WERI-Rb-1 (cell line): ENCODE data around the gene SCN3A.

Experiments
- DNase-seq: peaks from one replicate; pipeline ENCODE4 v3.0.0-alpha.2; 2020
- H3K27ac ChIP-seq: fragments of 250-450 bp; sonication (Bioruptor Pico); 2 replicates; pipeline ENCODE4 v1.5.1; 2020; ENCODE audit warnings: mild to moderate bottlenecking, moderate library complexity
- H3K27me3 ChIP-seq: fragments of 250-450 bp; sonication (Bioruptor Pico); 2 replicates; pipeline ENCODE4 v1.5.1; 2021; ENCODE audit warnings: mild to moderate bottlenecking, low read depth, moderate library complexity; ENCODE audit not compliant: insufficient read depth, severe bottlenecking
- H3K36me3 ChIP-seq: fragments of 250-450 bp; sonication (Bioruptor Pico); 2 replicates; pipeline ENCODE4 v1.5.1; 2020; ENCODE audit warnings: mild to moderate bottlenecking, moderate library complexity
- H3K4me3 ChIP-seq: 2 replicates; pipeline ENCODE4 v1.5.1; 2011; ENCODE audit warnings: low read depth, mild to moderate bottlenecking, control low read depth, low read length
- H3K9me3 ChIP-seq: fragments of 250-450 bp; sonication (Bioruptor Pico); 2 replicates; pipeline ENCODE4 v1.5.1; 2021; ENCODE audit warnings: mild to moderate bottlenecking, moderate library complexity; ENCODE audit not compliant: severe bottlenecking
- TF ChIP-seq, protein P1 (sequence below): IDR thresholded peaks from 2 replicates; pipeline ENCODE4 v1.5.1; 2011; ENCODE audit warnings: low read depth, mild to moderate bottlenecking, control low read depth, inconsistent platforms, low read length

Gene SCN3A

DNA sequence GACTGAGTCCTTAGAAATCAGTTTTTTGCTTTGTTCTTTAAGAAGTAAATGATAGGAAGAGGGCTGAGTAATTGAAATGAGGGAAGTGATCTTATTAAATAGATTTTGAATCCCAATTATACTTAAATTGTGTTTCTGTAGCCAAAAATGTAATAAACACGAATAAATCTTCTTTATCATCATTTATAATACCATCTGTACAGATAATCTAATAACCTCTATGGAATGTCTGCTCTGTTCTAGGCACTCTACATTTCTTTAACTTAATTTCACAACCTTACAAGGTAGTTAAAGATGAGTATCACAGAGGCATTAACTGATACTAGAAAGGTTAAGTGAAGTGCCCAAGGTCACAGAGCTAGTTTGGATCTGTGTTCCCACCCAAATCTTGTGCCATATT lies 21.1 kb upstream of the SCN3A start:
- Histone ChIP-seq H3K27ac (no peak overlapping the region), H3K4me3 (no peak overlapping the region), H3K36me3 (no peaks in the 10 kb centered on the region), H3K27me3 (no peaks in the 10 kb centered on the region), H3K9me3 (no peaks in the 10 kb centered on the region)
- DNase-seq, result no peak
- TF ChIP-seq, protein P1, sequence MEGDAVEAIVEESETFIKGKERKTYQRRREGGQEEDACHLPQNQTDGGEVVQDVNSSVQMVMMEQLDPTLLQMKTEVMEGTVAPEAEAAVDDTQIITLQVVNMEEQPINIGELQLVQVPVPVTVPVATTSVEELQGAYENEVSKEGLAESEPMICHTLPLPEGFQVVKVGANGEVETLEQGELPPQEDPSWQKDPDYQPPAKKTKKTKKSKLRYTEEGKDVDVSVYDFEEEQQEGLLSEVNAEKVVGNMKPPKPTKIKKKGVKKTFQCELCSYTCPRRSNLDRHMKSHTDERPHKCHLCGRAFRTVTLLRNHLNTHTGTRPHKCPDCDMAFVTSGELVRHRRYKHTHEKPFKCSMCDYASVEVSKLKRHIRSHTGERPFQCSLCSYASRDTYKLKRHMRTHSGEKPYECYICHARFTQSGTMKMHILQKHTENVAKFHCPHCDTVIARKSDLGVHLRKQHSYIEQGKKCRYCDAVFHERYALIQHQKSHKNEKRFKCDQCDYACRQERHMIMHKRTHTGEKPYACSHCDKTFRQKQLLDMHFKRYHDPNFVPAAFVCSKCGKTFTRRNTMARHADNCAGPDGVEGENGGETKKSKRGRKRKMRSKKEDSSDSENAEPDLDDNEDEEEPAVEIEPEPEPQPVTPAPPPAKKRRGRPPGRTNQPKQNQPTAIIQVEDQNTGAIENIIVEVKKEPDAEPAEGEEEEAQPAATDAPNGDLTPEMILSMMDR, result no peak

DNA sequence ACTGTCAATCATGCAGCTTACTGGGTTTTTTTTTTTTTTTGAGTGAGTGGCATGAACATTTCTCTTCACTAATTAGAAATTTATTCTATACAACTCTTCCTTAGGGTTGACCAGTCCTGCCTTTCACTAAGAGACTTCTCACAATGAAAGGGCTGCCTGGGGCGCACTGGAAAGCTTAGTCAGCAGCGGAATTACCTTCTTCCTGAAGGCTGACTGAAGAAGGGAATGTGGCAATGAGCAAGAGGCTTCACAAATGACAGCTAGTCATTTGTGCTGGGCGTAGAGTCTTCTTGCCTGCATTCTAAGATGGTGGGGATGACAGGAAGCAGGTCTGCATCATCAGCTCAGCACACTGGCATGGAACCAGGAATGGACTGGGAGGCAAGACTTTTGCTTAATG lies 15.6 kb upstream of the SCN3A start:
- H3K9me3 ChIP-seq, result no peaks in the 10 kb centered on the region
- H3K36me3 ChIP-seq, result no peaks in the 10 kb centered on the region
- H3K27ac ChIP-seq, result no peak overlapping the region
- H3K4me3 ChIP-seq, result no peak overlapping the region
- TF ChIP-seq, protein P1, result no peak
- H3K27me3 ChIP-seq, result no peaks in the 10 kb centered on the region
- DNase-seq, result no peak

DNA sequence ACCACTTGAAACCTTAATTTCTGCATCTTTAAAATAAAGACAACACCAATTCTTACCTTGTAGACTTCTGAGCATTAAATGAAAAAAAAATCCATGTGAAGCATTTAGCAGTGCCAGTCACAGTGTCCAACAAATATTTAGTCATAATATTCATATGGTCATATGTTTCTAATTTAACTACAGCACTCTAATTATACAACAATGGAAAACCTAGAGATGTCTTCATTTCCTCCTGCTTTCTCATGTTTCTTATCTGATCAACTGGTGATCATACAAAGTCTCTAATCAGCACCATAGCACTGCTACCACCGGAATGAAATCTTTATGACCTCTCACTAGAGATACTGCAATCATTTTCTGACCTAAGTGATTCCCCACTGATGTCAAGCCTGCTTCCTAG lies 10.2 kb upstream of the SCN3A start:
- H3K9me3 ChIP-seq, result no peaks in the 10 kb centered on the region
- DNase-seq, result no peak
- no peaks in the 10 kb centered on the region for H3K36me3 ChIP-seq
- no peak overlapping the region for H3K4me3 ChIP-seq
- no peaks in the 10 kb centered on the region for H3K27me3 ChIP-seq
- H3K27ac ChIP-seq, result no peak overlapping the region
- TF ChIP-seq, protein P1, result no peak

DNA sequence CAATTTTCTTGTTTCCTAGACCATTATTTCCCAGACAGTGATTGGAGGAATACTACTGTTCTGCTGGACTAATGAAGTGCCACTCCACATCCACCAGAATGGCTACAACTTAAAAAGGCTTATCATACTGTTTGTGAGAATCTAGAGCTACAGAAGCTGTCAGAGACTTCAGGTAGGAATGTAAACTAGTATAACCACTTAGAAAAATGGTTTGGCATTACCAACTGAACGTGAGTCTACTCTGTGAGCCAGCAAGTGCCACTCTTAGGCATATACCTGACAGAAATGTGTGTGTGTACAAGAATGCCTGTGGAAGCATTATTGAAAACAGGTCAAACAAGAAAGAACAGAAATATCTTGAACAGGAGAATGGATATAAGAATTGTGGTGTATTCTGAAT lies 4.2 kb upstream of the SCN3A start:
- Histone ChIP-seq H3K36me3 (no peaks in the 10 kb centered on the region), H3K27ac (no peak overlapping the region), H3K4me3 (no peak overlapping the region), H3K27me3 (no peaks in the 10 kb centered on the region), H3K9me3 (no peaks in the 10 kb centered on the region)
- DNase-seq, result no peak
- TF ChIP-seq, protein P1, result no peak

DNA sequence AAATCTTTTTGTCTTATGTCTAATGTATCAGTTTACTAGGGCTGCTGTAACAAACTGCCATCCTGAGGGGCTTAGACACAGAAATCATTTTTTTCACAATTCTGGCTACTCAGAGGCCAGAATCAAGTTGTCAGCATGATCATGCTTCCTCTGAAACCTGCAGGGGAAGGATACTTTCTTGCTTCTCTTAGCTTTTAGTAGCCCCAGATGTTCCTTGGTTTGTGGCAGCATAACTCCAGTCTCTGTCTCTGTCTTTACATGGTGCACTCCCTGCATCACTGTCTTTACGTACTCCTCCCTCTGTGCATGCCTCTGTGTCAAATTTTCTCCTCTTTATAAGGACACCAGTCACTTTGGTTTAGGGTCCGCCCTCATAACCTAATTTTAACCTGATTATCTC lies 2.0 kb upstream of the SCN3A start:
- H3K27me3 ChIP-seq, result no peaks in the 10 kb centered on the region
- H3K4me3 ChIP-seq, result no peak overlapping the region
- H3K9me3 ChIP-seq, result no peaks in the 10 kb centered on the region
- no peaks in the 10 kb centered on the region for H3K36me3 ChIP-seq
- TF ChIP-seq, protein P1, result no peak
- no peak overlapping the region for H3K27ac ChIP-seq
- DNase-seq, result no peak

DNA sequence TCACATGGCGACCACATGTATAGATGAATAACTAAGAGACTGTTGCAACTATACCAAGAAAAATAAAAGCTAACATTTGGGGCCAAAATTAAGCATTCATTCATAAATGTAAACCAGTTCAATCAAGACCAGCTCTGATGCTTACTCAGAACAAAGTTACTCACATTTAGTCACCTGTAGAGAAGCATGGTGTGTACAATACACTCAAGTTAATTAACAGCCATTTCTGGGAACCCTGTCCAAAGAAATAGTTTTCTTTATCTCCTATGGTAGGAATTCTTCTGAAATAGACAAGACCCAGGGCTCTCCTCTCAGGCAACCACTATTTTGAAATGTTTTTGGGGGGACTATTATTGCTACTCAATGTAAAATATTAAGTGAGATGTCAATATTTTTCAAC lies 1.6 kb downstream of the SCN3A start:
- no peak for DNase-seq
- no peak overlapping the region for H3K27ac ChIP-seq
- TF ChIP-seq, protein P1, result no peak
- no peaks in the 10 kb centered on the region for H3K9me3 ChIP-seq
- H3K27me3 ChIP-seq, result no peaks in the 10 kb centered on the region
- H3K36me3 ChIP-seq, result no peaks in the 10 kb centered on the region
- H3K4me3 ChIP-seq, result no peak overlapping the region
